Erythroblast (primary cell): ENCODE data around the gene PER2.

Source experiments
- GATA1 ChIP-seq: IDR thresholded peaks from 2 replicates; pipeline ENCODE4 v1.6.1; 2011; ENCODE audit warnings: low read depth, mild to moderate bottlenecking, control low read depth, low read length, moderate library complexity
- POLR2A ChIP-seq: IDR thresholded peaks from 2 replicates; pipeline ENCODE4 v1.6.1; 2011; ENCODE audit warnings: mild to moderate bottlenecking, low read length

GRCh38 chr2:238282861-238283738, 5.3 kb downstream of the PER2 start:
- TF ChIP-seq POLR2A: no peak
- TF ChIP-seq GATA1: no peak
